Suprapubic skin (tissue), 4 donors: ENCODE results near the gene LY6G6D. TPM values are rescaled to one million over a fixed set of nuclear protein-coding genes. Genes with fewer than 3 reads are reported as not detected.

Source experiments
- DNase-seq, 2 donors: peaks; one replicate each; pipeline ENCODE4 v3.0.0-alpha.2; 2019; ENCODE audit warnings: low spot score in 2 of 2
- H3K27ac ChIP-seq: fragments of 200-600 bp; sonication (generic); one replicate; pipeline ENCODE4 v1.5.1; 2019
- H3K27me3 ChIP-seq: fragments of 200-600 bp; sonication (generic); one replicate; pipeline ENCODE4 v1.5.1; 2019
- H3K36me3 ChIP-seq: fragments of 200-600 bp; sonication (generic); one replicate; pipeline ENCODE4 v1.5.1; 2019
- H3K4me1 ChIP-seq: fragments of 200-600 bp; sonication (generic); one replicate; pipeline ENCODE4 v1.5.1; 2019
- H3K4me3 ChIP-seq: fragments of 200-600 bp; sonication (generic); one replicate; pipeline ENCODE4 v1.5.1; 2019; ENCODE audit warnings: mild to moderate bottlenecking
- H3K9me3 ChIP-seq: fragments of 200-600 bp; sonication (generic); one replicate; pipeline ENCODE4 v1.5.1; 2019
- CTCF ChIP-seq, 2 donors: fragments of 200-600 bp in 1 of 2; fragments of 450-650 bp in 1 of 2; sonication (generic) in 1 of 2; IDR thresholded peaks; one replicate each; pipeline ENCODE4 v1.5.1; 2016 to 2019; ENCODE audit warnings: antibody characterized with exemption in 2 of 2, mild to moderate bottlenecking in 1 of 2, moderate library complexity in 1 of 2
- EP300 ChIP-seq: sonication (generic); formaldehyde crosslinking; IDR thresholded peaks from one replicate; pipeline ENCODE4 v1.6.1; 2017; ENCODE audit warnings: antibody characterized with exemption
- POLR2A ChIP-seq, 2 donors: fragments of 450-650 bp; IDR thresholded peaks; one replicate each; pipeline ENCODE4 v1.6.1; 2017; ENCODE audit warnings: antibody characterized with exemption in 2 of 2, mild to moderate bottlenecking in 2 of 2, moderate library complexity in 2 of 2
- POLR2AphosphoS5 ChIP-seq, 3 donors: sonication (generic); formaldehyde crosslinking; IDR thresholded peaks; one replicate each; pipeline ENCODE4 v1.6.1; 2017; ENCODE audit warnings: antibody characterized with exemption in 3 of 3
- WGBS: methylation state at CpG from one replicate; pipeline ENCODE4 v1.1.5; 2018; 5-methylcytosine and 5-hydroxymethylcytosine counted together
- total RNA-seq, 4 donors: library from RNA; depleted of rRNA; stranded (reverse); fragments of >200 nt; gene quantifications; one replicate each; pipeline ENCODE4 v1.1.0, GENCODE V29; 2016

LY6G6D gene
- total RNA-seq, 4 donors from 2014 or later = 5.5 to 30.8 TPM; not detected in 2

- Histone ChIP-seq H3K27ac (no peak overlapping the region), H3K36me3 (peaks cover 31% of the 10 kb centered on the region), H3K4me1 (peaks cover 21% of the 10 kb centered on the region), H3K4me3 (no peak overlapping the region), H3K9me3 (no peaks in the 10 kb centered on the region), H3K27me3 (no peaks in the 10 kb centered on the region)
- 82% methylated on average over 13 of the region's 13 CpGs for WGBS
- DNase-seq = no peak
- TF ChIP-seq POLR2A (IDR thresholded peaks at IDR 0.05) (no peak), EP300 (no peak), CTCF (IDR thresholded peaks at IDR 0.05) (no peak), POLR2AphosphoS5 (IDR thresholded peaks at IDR 0.05) (no peak)
Observed at GRCh38 chr6:31683591-31683990, 31.6 kb upstream of the LY6G6D start.

GRCh38 chr6:31686483-31686882 lies 28.7 kb upstream of the LY6G6D start:
- Histone ChIP-seq H3K4me1 (peaks cover 9% of the 10 kb centered on the region), H3K27me3 (no peaks in the 10 kb centered on the region), H3K4me3 (no peak overlapping the region), H3K9me3 (no peaks in the 10 kb centered on the region), H3K27ac (no peak overlapping the region), H3K36me3 (peaks cover 60% of the 10 kb centered on the region)
- DNase-seq = no peak
- TF ChIP-seq CTCF (IDR thresholded peaks at IDR 0.05) (no peak), EP300 (no peak), POLR2A (IDR thresholded peaks at IDR 0.05) (no peak), POLR2AphosphoS5 (IDR thresholded peaks at IDR 0.05) (no peak)
- WGBS = 86% methylated on average over 5 of the region's 5 CpGs

- H3K36me3 ChIP-seq = peaks cover 68% of the 10 kb centered on the region
- H3K9me3 ChIP-seq = no peaks in the 10 kb centered on the region
Observed at GRCh38 chr6:31687321-31687720, 27.8 kb upstream of the LY6G6D start.

GRCh38 chr6:31687860-31688693 lies 27.1 kb upstream of the LY6G6D start:
- Histone ChIP-seq H3K27me3 (no peaks in the 10 kb centered on the region), H3K4me1 (peaks cover 2% of the 10 kb centered on the region), H3K9me3 (no peaks in the 10 kb centered on the region), H3K36me3 (peaks cover 76% of the 10 kb centered on the region), H3K4me3 (no peak overlapping the region), H3K27ac (no peak overlapping the region)
- TF ChIP-seq POLR2A (IDR thresholded peaks at IDR 0.05) (no peak), EP300 (no peak), POLR2AphosphoS5 (IDR thresholded peaks at IDR 0.05) (no peak), CTCF (IDR thresholded peaks at IDR 0.05) (no peak)
- WGBS = 81% methylated on average over 13 of the region's 14 CpGs
- DNase-seq = no peak

More at GRCh38 chr6:31687321-31687720, 27.8 kb upstream of the LY6G6D start:
- Histone ChIP-seq H3K27ac (no peak overlapping the region), H3K27me3 (no peaks in the 10 kb centered on the region), H3K4me1 (peaks cover 6% of the 10 kb centered on the region), H3K4me3 (no peak overlapping the region)
- WGBS = 93% methylated on average over 8 of the region's 8 CpGs
- DNase-seq = no peak
- no peak for TF ChIP-seq CTCF (IDR thresholded peaks at IDR 0.05)
- TF ChIP-seq POLR2AphosphoS5 (IDR thresholded peaks at IDR 0.05) = no peak
- TF ChIP-seq EP300 = no peak
- TF ChIP-seq POLR2A (IDR thresholded peaks at IDR 0.05) = no peak

GRCh38 chr6:31689249-31690110 lies 25.7 kb upstream of the LY6G6D start:
- 67% methylated on average over 8 of the region's 11 CpGs for WGBS
- Histone ChIP-seq H3K27ac (no peak overlapping the region), H3K9me3 (no peaks in the 10 kb centered on the region), H3K4me3 (no peak overlapping the region), H3K36me3 (peaks cover 90% of the 10 kb centered on the region), H3K4me1 (no peaks in the 10 kb centered on the region), H3K27me3 (no peaks in the 10 kb centered on the region)
- DNase-seq = no peak
- TF ChIP-seq POLR2A (IDR thresholded peaks at IDR 0.05) (no peak), EP300 (no peak), POLR2AphosphoS5 (IDR thresholded peaks at IDR 0.05) (no peak), CTCF (IDR thresholded peaks at IDR 0.05) (no peak)
